NB4 (cell line): ENCODE data around the gene SMTNL1.

Source experiments
- DNase-seq: peaks from one replicate; pipeline ENCODE4 v3.0.0; 2010; ENCODE audit warnings: low read depth
- H3K4me3 ChIP-seq: one replicate; pipeline ENCODE4 v1.5.1; 2011; ENCODE audit warnings: mild to moderate bottlenecking, low read depth, low read length, moderate library complexity
- MYC ChIP-seq: IDR thresholded peaks from 2 replicates; pipeline ENCODE4 v1.6.1; 2011; ENCODE audit warnings: low read depth, low read length
- POLR2A ChIP-seq: IDR thresholded peaks from 2 replicates; pipeline ENCODE4 v1.6.1; 2011; ENCODE audit warnings: mild to moderate bottlenecking; ENCODE audit not compliant: insufficient read length; ENCODE audit errors: extremely low read depth
- TF ChIP-seq, protein P1 (sequence below): IDR thresholded peaks from 2 replicates; pipeline ENCODE4 v1.6.1; 2011; ENCODE audit warnings: low read depth, low read length
- TF ChIP-seq, protein P2 (sequence below): IDR thresholded peaks from one replicate; pipeline ENCODE4 v1.5.1; 2012; ENCODE audit warnings: low read depth, low read length

Gene SMTNL1

DNA sequence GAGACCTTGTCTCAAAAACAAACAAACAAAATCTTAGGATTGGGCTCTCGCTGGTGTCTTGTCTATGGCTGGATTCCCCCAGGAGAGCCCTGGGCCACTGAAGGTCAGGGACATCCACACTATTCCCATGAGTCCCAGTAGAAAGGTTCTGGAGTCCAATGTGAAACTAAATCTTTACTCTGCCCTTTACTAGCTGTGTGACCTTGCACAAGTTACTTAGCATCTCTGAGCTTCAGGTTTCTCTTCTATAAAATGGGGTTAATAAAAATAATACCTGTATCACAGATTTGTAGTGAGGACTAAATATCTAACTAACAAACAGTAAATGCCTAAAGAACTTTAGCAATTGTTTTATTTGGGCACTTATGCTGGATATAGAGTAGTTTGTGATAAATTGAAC lies 30.9 kb upstream of the SMTNL1 start:
- TF ChIP-seq, protein P1, sequence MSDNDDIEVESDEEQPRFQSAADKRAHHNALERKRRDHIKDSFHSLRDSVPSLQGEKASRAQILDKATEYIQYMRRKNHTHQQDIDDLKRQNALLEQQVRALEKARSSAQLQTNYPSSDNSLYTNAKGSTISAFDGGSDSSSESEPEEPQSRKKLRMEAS: no peak
- TF ChIP-seq MYC (no peak), POLR2A (no peak)
- TF ChIP-seq, protein P2, sequence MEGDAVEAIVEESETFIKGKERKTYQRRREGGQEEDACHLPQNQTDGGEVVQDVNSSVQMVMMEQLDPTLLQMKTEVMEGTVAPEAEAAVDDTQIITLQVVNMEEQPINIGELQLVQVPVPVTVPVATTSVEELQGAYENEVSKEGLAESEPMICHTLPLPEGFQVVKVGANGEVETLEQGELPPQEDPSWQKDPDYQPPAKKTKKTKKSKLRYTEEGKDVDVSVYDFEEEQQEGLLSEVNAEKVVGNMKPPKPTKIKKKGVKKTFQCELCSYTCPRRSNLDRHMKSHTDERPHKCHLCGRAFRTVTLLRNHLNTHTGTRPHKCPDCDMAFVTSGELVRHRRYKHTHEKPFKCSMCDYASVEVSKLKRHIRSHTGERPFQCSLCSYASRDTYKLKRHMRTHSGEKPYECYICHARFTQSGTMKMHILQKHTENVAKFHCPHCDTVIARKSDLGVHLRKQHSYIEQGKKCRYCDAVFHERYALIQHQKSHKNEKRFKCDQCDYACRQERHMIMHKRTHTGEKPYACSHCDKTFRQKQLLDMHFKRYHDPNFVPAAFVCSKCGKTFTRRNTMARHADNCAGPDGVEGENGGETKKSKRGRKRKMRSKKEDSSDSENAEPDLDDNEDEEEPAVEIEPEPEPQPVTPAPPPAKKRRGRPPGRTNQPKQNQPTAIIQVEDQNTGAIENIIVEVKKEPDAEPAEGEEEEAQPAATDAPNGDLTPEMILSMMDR: no peak
- DNase-seq: no peak
- no peak overlapping the region for H3K4me3 ChIP-seq

DNA sequence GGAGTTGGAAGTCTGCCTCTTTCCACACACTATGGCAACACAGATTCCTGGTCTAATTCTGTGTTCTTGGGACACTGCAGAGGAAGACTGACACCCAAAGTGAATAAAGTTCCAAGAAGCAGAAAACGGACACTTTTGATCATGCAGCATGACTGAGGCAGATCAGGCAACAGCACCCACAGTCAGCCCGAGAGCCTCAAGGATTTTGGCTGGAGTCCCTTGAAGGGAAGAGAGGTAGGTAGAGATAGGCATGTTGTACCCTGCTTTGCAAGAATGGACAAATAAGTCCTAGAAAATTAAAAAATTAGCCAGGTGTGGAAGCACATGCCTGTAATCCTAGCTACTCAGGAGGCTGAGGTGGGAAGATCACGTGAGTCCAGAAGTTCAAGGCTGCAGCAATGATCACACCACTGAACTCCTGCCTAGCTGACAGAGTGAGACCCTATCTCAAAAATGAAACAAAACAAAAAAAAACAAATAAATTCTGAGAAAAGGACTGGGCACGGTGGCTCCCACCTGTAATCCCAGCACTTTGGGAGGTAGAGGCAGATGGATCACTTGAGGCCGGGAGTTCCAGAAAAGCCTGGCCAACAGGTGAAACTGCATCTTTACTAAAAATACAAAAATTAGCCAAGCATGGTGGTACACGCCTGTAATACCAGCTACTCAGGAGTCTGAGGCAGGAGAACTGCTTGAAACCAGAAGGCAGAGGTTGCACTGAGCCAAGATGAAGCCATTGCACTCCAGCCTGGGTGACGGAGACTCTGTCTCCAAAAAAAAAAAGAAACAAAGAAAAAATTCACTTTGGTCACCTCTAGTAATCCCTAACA lies 28.8 kb upstream of the SMTNL1 start:
- no peak overlapping the region for H3K4me3 ChIP-seq
- TF ChIP-seq POLR2A: no peak
- TF ChIP-seq, protein P2: no peak
- TF ChIP-seq, protein P1: no peak
- no peak for TF ChIP-seq MYC
- DNase-seq: no peak

DNA sequence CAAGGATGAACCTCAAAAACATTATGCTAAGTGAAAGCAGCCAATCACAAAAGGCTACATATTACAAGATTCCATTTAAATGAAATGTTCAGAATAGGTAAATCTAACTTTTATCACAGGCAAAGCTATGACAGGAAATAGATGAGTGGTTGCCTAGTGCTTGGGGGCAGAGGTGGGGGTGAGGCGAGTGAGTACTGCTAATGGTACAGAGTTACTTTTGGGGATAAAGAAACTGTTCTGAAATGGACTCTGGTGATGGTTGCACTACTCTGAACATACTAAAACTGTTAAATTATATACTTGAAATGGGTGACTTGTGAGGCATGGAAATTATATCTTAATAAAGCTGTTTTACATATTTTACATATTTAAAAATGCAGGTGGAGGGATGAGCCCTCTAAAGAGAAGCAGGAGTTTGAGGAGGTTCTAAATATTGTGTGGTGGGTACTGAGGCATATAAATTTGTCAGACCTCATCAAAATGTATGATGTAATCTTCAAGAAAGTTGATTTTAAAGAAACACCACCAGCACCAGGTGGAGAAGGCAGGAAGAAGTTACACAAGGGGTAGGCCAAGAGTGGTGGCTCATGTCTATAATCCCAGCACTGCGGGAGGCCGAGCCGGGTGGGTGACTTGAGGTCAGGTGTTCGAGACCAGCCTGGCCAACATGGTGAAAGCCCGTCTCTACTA lies 25.5 kb upstream of the SMTNL1 start:
- peak; percentile 42 for DNase-seq
- TF ChIP-seq, protein P1: no peak
- TF ChIP-seq, protein P2: no peak
- TF ChIP-seq POLR2A (no peak), MYC (no peak)
- H3K4me3 ChIP-seq: peak overlapping the region; percentile 21

DNA sequence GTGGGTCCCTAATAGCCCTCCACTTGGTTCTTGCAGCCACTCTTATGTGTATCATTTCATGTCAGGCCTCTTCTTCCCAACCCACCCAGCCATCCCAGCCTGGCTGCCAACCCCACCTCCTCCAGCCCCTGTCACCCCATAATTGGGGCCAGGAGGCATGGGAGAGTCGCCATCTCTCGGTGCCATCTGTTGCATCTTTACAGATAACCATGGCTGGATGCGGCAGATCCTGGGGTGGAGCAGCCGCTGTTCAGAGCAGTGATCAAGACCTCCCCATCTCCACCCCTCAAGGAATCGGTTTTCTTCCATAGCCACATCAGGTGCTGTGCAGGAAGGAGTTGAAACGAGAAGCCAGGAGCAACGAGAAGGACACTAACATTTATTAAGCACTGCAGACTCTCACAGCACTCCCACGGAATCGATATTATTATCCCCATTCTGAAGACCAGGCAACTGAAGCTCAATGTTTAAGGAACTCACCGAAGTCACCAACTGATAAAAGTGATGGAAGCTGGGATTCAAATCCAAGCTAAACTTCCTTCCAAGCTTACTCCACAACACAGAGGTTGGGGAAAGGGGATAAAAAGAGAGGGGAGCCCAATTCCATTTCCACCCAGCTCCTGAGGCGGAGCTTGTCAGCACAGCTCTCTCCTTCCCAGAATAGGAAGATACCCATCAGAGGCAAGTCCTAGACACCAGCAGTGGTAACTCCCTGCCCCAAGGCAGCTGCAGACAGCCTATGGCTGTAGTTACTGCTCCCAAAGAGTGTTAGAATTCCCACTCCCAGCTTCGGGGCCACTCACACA lies 24.5 kb upstream of the SMTNL1 start:
- peak overlapping the region; percentile 91 for H3K4me3 ChIP-seq
- no peak for DNase-seq

DNA sequence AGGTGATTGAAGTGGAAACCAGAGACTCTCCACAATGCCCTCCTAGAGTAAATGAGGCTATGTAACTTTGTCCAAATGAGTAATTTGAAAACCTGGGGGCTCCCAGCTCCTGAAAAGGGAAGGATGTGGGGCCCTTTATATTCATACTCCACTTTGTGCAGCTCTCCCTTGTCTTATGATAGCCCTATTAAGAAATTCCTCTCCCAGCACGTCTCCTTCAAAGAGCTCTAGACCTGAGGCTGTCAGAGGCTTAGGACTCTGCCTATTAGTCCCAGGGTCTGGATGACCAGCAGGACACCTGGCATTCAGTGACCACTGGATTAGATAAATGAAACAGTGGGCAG lies 24.0 kb upstream of the SMTNL1 start:
- peak; percentile 62 for DNase-seq
- peak overlapping the region; percentile 91 for H3K4me3 ChIP-seq
- TF ChIP-seq, protein P2: no peak
- TF ChIP-seq, protein P1: no peak
- TF ChIP-seq POLR2A: no peak
- TF ChIP-seq MYC: no peak

More for the DNA sequence above, 24.5 kb upstream of the SMTNL1 start:
- TF ChIP-seq MYC (no peak), POLR2A (no peak)
- TF ChIP-seq, protein P2: no peak
- TF ChIP-seq, protein P1: no peak
